KMS-11 (cell line): ENCODE measurements around the gene PLD4.
"Not testable (repeated sequence)": the region's sequence is repeated elsewhere in the genome, so short reads cannot be mapped to it uniquely, and the experiment has no call there.

Source experiments
- H2AFZ ChIP-seq: fragments of 200-600 bp; sonication (generic); 2 replicates; pipeline ENCODE4 v1.6.1; 2016; ENCODE audit warnings: antibody characterized with exemption, mixed run types, low read depth
- H3K27ac ChIP-seq: fragments of 200-600 bp; sonication (generic); 2 replicates; pipeline ENCODE4 v1.6.1; 2016; ENCODE audit warnings: mild to moderate bottlenecking, mixed run types
- H3K27me3 ChIP-seq: fragments of 200-600 bp; sonication (generic); 2 replicates; pipeline ENCODE4 v1.6.1; 2017; ENCODE audit warnings: mild to moderate bottlenecking, low read depth, mixed run types, moderate library complexity; ENCODE audit not compliant: insufficient read depth
- H3K36me3 ChIP-seq: fragments of 200-600 bp; sonication (generic); 2 replicates; pipeline ENCODE4 v1.6.1; 2017; ENCODE audit warnings: mild to moderate bottlenecking, mixed run types; ENCODE audit not compliant: insufficient read depth
- H3K4me1 ChIP-seq: fragments of 200-600 bp; sonication (generic); 2 replicates; pipeline ENCODE4 v1.6.1; 2016; ENCODE audit warnings: mild to moderate bottlenecking, low read depth, mixed run types; ENCODE audit not compliant: poor library complexity, severe bottlenecking
- H3K4me2 ChIP-seq: fragments of 200-600 bp; sonication (generic); 2 replicates; pipeline ENCODE4 v1.7.0; 2016; ENCODE audit warnings: mild to moderate bottlenecking, mixed run types
- H3K4me3 ChIP-seq: fragments of 200-600 bp; sonication (generic); IDR thresholded peaks from 2 replicates; pipeline ENCODE4 v1.6.1; 2017; ENCODE audit warnings: low read depth, low read length, mixed read lengths; ENCODE audit not compliant: insufficient read depth
- H3K79me2 ChIP-seq: fragments of 200-600 bp; sonication (generic); 2 replicates; pipeline ENCODE4 v1.6.1; 2016; ENCODE audit warnings: low read depth, mixed run types; ENCODE audit not compliant: insufficient read depth
- H3K9ac ChIP-seq: fragments of 200-600 bp; sonication (generic); 2 replicates; pipeline ENCODE4 v1.6.1; 2016; ENCODE audit warnings: mild to moderate bottlenecking, mixed run types
- H4K20me1 ChIP-seq: fragments of 200-600 bp; sonication (generic); 2 replicates; pipeline ENCODE4 v1.6.1; 2016; ENCODE audit warnings: mild to moderate bottlenecking, mixed run types; ENCODE audit not compliant: insufficient read depth
- TF ChIP-seq, protein P1 (sequence below): fragments of 200-600 bp; sonication (generic); conservative IDR thresholded peaks from 2 replicates; pipeline ENCODE4 v1.6.1; 2017; ENCODE audit warnings: low read depth, mild to moderate bottlenecking, antibody characterized with exemption, low read length, moderate library complexity, mixed read lengths

PLD4 gene

DNA sequence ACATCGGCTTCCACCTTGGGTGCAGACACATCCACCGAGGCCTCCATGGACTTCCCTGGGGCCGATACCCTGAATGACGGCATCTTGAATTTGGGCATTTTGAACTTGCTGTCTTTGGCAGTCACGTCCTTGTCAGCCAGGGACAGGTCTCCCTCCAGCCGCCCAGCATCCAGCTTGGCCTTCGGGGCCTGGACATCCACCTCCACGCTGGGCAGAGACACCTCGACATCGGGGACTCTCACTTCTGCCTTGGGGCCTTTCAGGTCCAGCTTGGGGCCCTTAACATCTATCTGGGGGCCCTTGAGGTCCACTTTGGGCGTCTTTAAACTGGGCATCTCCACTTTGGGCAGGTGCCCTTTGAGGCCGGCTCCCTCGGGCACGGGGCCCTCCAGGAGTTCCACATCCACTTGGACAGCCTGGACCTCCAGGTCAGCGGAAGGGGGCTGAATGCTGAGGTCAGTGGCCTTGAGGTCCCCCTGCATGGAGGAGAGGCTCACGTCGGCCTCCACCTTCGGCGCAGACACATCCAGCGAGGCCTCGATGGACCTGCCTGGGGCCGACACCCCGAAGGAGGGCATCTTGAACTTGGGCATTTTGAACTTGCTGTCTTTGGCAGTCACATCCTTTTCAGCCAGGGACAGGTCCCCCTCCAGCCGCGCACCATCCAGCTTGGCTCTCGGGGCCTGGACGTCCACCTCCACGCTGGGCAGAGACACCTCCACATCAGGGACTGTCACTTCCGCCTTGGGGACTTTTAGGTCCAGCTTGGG, 19.9 kb downstream of the PLD4 start:
- H3K79me2 ChIP-seq, H4K20me1 ChIP-seq, H3K4me3 ChIP-seq, H3K4me1 ChIP-seq, H3K27ac ChIP-seq, H3K36me3 ChIP-seq, H3K9ac ChIP-seq, H3K4me2 ChIP-seq, H3K27me3 ChIP-seq, H2AFZ ChIP-seq: not testable (repeated sequence)

- not testable (repeated sequence) for H2AFZ ChIP-seq, H3K79me2 ChIP-seq, H3K4me3 ChIP-seq, H3K4me1 ChIP-seq, H3K4me2 ChIP-seq, H3K27ac ChIP-seq, H3K9ac ChIP-seq, H3K36me3 ChIP-seq, H3K27me3 ChIP-seq, H4K20me1 ChIP-seq
Observed at GRCh38 chr14:104945266-104945665, 20.6 kb downstream of the PLD4 start.

DNA sequence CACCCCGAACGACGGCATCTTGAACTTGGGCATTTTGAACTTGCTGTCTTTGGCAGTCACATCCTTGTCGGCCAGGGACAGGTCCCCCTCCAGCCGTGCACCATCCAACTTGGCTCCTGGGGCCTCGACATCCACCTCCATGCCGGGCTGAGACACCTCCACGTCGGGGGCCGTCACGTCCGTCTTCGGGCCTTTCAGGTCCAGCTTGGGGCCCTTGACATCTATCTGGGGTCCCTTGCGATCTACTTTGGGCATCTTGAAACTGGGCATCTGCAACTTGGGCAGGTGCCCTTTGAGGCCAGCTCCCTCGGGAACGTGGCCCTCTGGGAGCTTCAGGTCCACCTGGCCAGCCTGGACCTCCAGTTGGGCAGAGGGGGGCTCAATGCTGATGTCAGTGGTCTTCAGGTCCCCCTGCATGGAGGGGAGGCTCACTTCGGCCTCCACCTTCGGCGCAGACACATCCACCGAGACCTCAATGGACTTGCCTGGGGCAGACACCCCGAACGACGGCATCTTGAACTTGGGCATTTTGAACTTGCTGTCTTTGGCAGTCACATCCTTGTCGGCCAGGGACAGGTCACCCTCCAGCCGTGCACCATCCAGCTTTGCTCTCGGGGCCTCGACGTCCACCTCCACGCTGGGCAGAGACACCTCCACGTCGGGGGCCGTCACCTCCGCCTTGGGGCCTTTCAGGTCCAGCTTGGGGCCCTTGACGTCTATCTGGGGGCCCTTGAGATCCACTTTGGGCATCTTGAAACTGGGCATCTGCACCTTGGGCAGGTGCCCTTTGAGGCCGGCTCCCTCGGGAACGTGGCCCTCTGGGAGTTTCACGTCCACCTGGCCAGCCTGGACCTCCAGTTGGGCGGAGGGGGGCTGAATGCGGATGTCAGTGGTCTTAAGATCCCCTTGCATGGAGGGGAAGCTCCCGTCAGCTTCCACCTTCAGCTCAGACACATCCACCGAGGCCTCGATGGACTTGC, 21.6 kb downstream of the PLD4 start:
- H3K27ac ChIP-seq, H3K4me2 ChIP-seq, H4K20me1 ChIP-seq, H3K4me3 ChIP-seq, H3K36me3 ChIP-seq, H3K4me1 ChIP-seq, H3K27me3 ChIP-seq, H3K9ac ChIP-seq, H2AFZ ChIP-seq, H3K79me2 ChIP-seq: not testable (repeated sequence)

GRCh38 chr14:104947201-104947600, 22.5 kb downstream of the PLD4 start:
- H3K4me3 ChIP-seq, H3K27ac ChIP-seq, H2AFZ ChIP-seq, H4K20me1 ChIP-seq, H3K4me2 ChIP-seq, H3K4me1 ChIP-seq, H3K36me3 ChIP-seq, H3K79me2 ChIP-seq, H3K27me3 ChIP-seq, H3K9ac ChIP-seq: not testable (repeated sequence)

- H3K36me3 ChIP-seq, H3K4me2 ChIP-seq, H4K20me1 ChIP-seq, H3K27me3 ChIP-seq, H3K9ac ChIP-seq, H2AFZ ChIP-seq, H3K4me1 ChIP-seq, H3K27ac ChIP-seq, H3K79me2 ChIP-seq, H3K4me3 ChIP-seq: not testable (repeated sequence)
Observed at GRCh38 chr14:104947881-104948735, 23.4 kb downstream of the PLD4 start.

DNA sequence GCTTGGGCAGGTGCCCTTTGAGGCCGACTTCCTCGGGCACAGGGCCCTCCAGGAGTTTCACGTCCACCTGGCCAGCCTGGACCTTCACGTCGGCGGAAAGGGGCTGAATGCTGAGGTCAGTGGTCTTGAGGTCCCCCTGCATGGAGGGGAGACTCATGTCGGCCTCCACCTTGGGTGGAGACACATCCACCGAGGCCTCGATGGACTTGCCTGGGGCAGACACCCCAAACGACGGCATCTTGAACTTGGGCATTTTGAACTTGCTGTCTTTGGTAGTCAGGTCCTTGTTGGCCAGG, 24.0 kb downstream of the PLD4 start:
- Histone ChIP-seq H3K4me3 (no peak overlapping the region), H4K20me1 (no peaks in the 10 kb centered on the region), H3K27ac (no peak overlapping the region), H3K36me3 (no peaks in the 10 kb centered on the region), H3K4me1 (no peaks in the 10 kb centered on the region), H3K79me2 (no peaks in the 10 kb centered on the region), H2AFZ (no peak overlapping the region), H3K9ac (no peak overlapping the region), H3K4me2 (no peak overlapping the region), H3K27me3 (no peaks in the 10 kb centered on the region)
- TF ChIP-seq, protein P1, sequence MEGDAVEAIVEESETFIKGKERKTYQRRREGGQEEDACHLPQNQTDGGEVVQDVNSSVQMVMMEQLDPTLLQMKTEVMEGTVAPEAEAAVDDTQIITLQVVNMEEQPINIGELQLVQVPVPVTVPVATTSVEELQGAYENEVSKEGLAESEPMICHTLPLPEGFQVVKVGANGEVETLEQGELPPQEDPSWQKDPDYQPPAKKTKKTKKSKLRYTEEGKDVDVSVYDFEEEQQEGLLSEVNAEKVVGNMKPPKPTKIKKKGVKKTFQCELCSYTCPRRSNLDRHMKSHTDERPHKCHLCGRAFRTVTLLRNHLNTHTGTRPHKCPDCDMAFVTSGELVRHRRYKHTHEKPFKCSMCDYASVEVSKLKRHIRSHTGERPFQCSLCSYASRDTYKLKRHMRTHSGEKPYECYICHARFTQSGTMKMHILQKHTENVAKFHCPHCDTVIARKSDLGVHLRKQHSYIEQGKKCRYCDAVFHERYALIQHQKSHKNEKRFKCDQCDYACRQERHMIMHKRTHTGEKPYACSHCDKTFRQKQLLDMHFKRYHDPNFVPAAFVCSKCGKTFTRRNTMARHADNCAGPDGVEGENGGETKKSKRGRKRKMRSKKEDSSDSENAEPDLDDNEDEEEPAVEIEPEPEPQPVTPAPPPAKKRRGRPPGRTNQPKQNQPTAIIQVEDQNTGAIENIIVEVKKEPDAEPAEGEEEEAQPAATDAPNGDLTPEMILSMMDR: no peak

- H3K9ac ChIP-seq, H3K4me2 ChIP-seq, H3K27me3 ChIP-seq, H3K4me1 ChIP-seq, H3K79me2 ChIP-seq, H3K36me3 ChIP-seq, H3K27ac ChIP-seq, H3K4me3 ChIP-seq, H2AFZ ChIP-seq, H4K20me1 ChIP-seq: not testable (repeated sequence)
Observed at GRCh38 chr14:104949406-104949955, 24.8 kb downstream of the PLD4 start.
